Gastrocnemius medialis (tissue), 4 donors: ENCODE measurements around the gene WDR45B. TPM values are rescaled to one million over a fixed set of nuclear protein-coding genes. Genes with fewer than 3 reads are reported as not detected.

ENCODE experiments used
- ATAC-seq, 2 donors: fragments of 150-250 bp; one replicate each; pipeline ENCODE4 v1.9.1; 2016
- DNase-seq, 2 donors: peaks; one replicate each; pipeline ENCODE4 v3.0.0-alpha.2; 2019
- H3K27ac ChIP-seq, 4 donors: fragments of 200-600 bp; sonication (generic); 1 replicate in 1 of 4; 2 replicates in 3 of 4; pipeline ENCODE4 v1.5.1; 2016 to 2018; ENCODE audit warnings: mild to moderate bottlenecking in 2 of 4, moderate library complexity in 1 of 4
- H3K27me3 ChIP-seq, 3 donors: fragments of 200-600 bp; sonication (generic) in 2 of 3; 1 replicate in 1 of 3; 2 replicates in 2 of 3; pipeline versions ENCODE4 v1.5.1 to v1.6.0; 2016 to 2019; ENCODE audit warnings: mild to moderate bottlenecking in 1 of 3, moderate library complexity in 1 of 3
- H3K36me3 ChIP-seq, 2 donors: fragments of 200-600 bp; sonication (generic) in 1 of 2; one replicate each; pipeline ENCODE4 v1.5.1; 2017 to 2018
- H3K4me1 ChIP-seq, 2 donors: fragments of 200-600 bp; sonication (generic) in 1 of 2; one replicate each; pipeline ENCODE4 v1.5.1; 2016 to 2017; ENCODE audit warnings: mild to moderate bottlenecking in 2 of 2
- H3K4me3 ChIP-seq, 4 donors: fragments of 200-600 bp; sonication (generic) in 3 of 4; 1 replicate in 1 of 4; 2 replicates in 3 of 4; pipeline ENCODE4 v1.5.1; 2016 to 2019; ENCODE audit warnings: mild to moderate bottlenecking in 2 of 4
- H3K9me3 ChIP-seq, 3 donors: fragments of 200-600 bp; sonication (generic) in 2 of 3; 1 replicate in 1 of 3; 2 replicates in 2 of 3; pipeline ENCODE4 v1.5.1; 2016 to 2019
- CTCF ChIP-seq, 5 experiments: fragments of 450-650 bp in 3 of 5; fragments of 200-600 bp in 2 of 5; sonication (generic) in 2 of 5; IDR thresholded peaks in 4 of 5; conservative IDR thresholded peaks in 1 of 5; 1 replicate in 4 of 5; 2 replicates in 1 of 5; pipeline ENCODE4 v1.5.1; 2016 to 2019; ENCODE audit warnings: antibody characterized with exemption in 5 of 5, mild to moderate bottlenecking in 3 of 5, moderate library complexity in 3 of 5
- POLR2A ChIP-seq, 2 donors: fragments of 450-650 bp; IDR thresholded peaks; one replicate each; pipeline ENCODE4 v1.6.1; 2017; ENCODE audit warnings: antibody characterized with exemption in 2 of 2, mild to moderate bottlenecking in 2 of 2, moderate library complexity in 2 of 2
- in situ Hi-C, 4 donors: fragments of 200-750 bp; cut with MboI; loops; one replicate each; pipeline versions ENCODE4 v1.15.0 to v1.8.0; 2017; ENCODE audit warnings: low sequenced_read_pairs in 4 of 4
- intact Hi-C: fragments of 100-400 bp; cut with DNase I; formaldehyde crosslinking; loops from one replicate; pipeline ENCODE4 v1.15.1; 2023; ENCODE audit warnings: low total_unique reads
- total RNA-seq, 4 donors: library from RNA; depleted of rRNA; stranded (reverse); fragments of >200 nt; gene quantifications; one replicate each; pipeline versions ENCODE4 v1.1.0 to v1.2.3, GENCODE V29; 2016

WDR45B gene
- total RNA-seq, 4 donors from 2014 or later: 28.0 to 39.2 (median 34.8) TPM

- H3K4me3 ChIP-seq: no peak overlapping the region
- H3K27me3 ChIP-seq: no peaks in the 10 kb centered on the region
- in situ Hi-C loops (no loop called here), intact Hi-C loops (no loop called here)
- DNase-seq (no peak), ATAC-seq (no peak)
- peak overlapping the region in 1 of 4 donors; percentile 87 for H3K27ac ChIP-seq
- TF ChIP-seq CTCF (IDR thresholded peaks at IDR 0.05 in 4 of 5, conservative IDR thresholded peaks at IDR 0.05 in 1 of 5): no peak
- TF ChIP-seq POLR2A (IDR thresholded peaks at IDR 0.05): no peak
- H3K4me1 ChIP-seq: peaks cover 10 to 18% of the 10 kb centered on the region in 2 donors
- H3K9me3 ChIP-seq: no peaks in the 10 kb centered on the region
- no peaks in the 10 kb centered on the region for H3K36me3 ChIP-seq
Observed at GRCh38 chr17:82685291-82685690, 37.0 kb upstream of the WDR45B start.

- in situ Hi-C loops (no loop called here), intact Hi-C loops (no loop called here)
- no peak overlapping the region for H3K4me3 ChIP-seq
- H3K9me3 ChIP-seq: no peaks in the 10 kb centered on the region
- peaks cover 10 to 18% of the 10 kb centered on the region in 2 donors for H3K4me1 ChIP-seq
- no peaks in the 10 kb centered on the region for H3K27me3 ChIP-seq
- no peak for ATAC-seq
- no peak for DNase-seq
- H3K27ac ChIP-seq: peak overlapping the region in 1 of 4 donors; percentile 87
- H3K36me3 ChIP-seq: no peaks in the 10 kb centered on the region
- no peak for TF ChIP-seq CTCF (IDR thresholded peaks at IDR 0.05 in 4 of 5, conservative IDR thresholded peaks at IDR 0.05 in 1 of 5)
- TF ChIP-seq POLR2A (IDR thresholded peaks at IDR 0.05): no peak
Observed at GRCh38 chr17:82684228-82684841, 36.1 kb upstream of the WDR45B start.

- TF ChIP-seq POLR2A (IDR thresholded peaks at IDR 0.05) (no peak), CTCF (IDR thresholded peaks at IDR 0.05 in 4 of 5, conservative IDR thresholded peaks at IDR 0.05 in 1 of 5) (no peak)
- ATAC-seq (no peak), DNase-seq (no peak)
- H3K9me3 ChIP-seq: no peaks in the 10 kb centered on the region
- no peak overlapping the region for H3K4me3 ChIP-seq
- H3K27ac ChIP-seq: no peak overlapping the region
- no peaks in the 10 kb centered on the region for H3K36me3 ChIP-seq
- intact Hi-C loops (no loop called here), in situ Hi-C loops (no loop called here)
- H3K4me1 ChIP-seq: peaks cover 11 to 18% of the 10 kb centered on the region in 2 donors
- H3K27me3 ChIP-seq: no peaks in the 10 kb centered on the region
Observed at GRCh38 chr17:82683534-82683933, 35.3 kb upstream of the WDR45B start.

GRCh38 chr17:82681547-82681946 lies 33.3 kb upstream of the WDR45B start:
- H3K27me3 ChIP-seq: no peaks in the 10 kb centered on the region
- H3K4me1 ChIP-seq: peaks cover 3 to 8% of the 10 kb centered on the region in 2 donors
- in situ Hi-C loops (no loop called here), intact Hi-C loops (no loop called here)
- no peak overlapping the region for H3K27ac ChIP-seq
- no peaks in the 10 kb centered on the region for H3K9me3 ChIP-seq
- no peaks in the 10 kb centered on the region for H3K36me3 ChIP-seq
- ATAC-seq (no peak), DNase-seq (no peak)
- TF ChIP-seq POLR2A (IDR thresholded peaks at IDR 0.05) (no peak), CTCF (IDR thresholded peaks at IDR 0.05 in 4 of 5, conservative IDR thresholded peaks at IDR 0.05 in 1 of 5) (no peak)
- no peak overlapping the region for H3K4me3 ChIP-seq
